Activated effector memory CD4-positive, alpha-beta T cell treated with anti-CD3 and anti-CD28 coated beads, Interleukin-2, amount 50 U/mL, for 16 hours (primary cell): ENCODE data around the gene UFD1.

Experiments used
- DNase-seq: peaks from one replicate; pipeline ENCODE4 v3.0.0-alpha.2; 2020

Gene UFD1

GRCh38 chr22:19419086-19419463, 59.9 kb downstream of the UFD1 start:
- no peak for DNase-seq

GRCh38 chr22:19412923-19413322, 66.1 kb downstream of the UFD1 start:
- DNase-seq, result no peak

- DNase-seq, result no peak
These were observed 66.5 kb downstream of the UFD1 start for GRCh38 chr22:19412478-19412877.

DNA sequence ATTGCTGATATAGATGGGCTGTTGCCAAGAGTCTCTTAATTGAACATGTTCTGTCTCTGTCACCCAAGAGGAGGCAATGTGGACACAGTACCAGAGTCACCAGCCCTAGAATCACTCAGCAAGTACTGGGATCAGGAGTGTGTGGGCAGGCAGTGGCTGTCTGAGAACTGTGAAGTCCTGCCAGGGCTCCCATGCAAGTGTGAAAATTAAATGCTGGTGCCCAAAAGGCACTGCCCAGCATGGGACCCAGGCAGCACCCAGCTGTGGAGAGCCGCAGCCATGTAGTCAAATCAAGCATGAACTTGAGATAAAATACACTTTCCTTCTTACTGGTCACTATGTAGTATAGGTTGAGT, 67.3 kb downstream of the UFD1 start:
- DNase-seq, result no peak

GRCh38 chr22:19410941-19411689, 67.9 kb downstream of the UFD1 start:
- no peak for DNase-seq

DNA sequence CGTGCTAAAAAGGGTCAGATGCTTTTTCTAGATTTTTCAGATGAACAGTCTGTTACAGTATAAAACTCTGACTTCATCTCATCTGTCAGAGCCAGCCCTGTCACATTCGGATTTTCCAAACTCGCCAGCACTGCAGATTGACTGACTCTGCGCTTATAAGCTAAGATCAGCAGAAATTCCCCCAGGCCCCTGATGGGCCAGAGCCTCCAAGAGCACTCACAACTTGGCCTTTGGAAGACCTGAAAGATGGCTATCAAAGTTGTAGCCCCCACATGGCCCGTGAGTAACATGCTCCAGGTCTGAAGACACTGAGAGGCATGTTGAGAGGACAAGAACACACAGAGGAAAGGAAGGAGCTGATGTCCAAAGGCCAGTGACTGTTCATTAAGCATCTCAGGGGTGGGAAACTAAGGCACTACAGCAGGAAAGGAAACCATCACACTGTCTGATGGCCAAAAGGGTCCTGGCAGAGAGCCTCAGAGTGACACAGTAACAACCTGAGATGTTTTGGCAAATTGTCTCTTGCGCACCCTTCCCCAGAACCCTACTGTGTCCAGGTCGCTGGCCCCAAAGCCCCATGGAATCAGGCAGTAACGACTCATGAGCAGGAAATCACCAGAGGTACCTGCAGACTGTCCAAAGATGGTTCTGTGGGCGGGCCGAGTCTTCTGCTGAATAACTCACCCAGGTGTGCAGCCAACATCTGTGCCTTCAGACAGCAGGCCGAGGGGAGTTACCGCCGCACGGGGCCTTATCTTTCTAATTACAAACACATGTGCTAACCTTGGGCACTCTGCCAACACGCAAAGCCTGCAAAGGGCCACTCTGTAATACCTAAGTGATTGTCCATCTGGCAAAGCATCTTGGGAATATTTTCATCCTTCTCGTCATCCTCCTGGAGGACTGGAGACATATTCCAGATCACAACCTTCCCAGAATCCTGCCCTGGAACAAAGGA, 71.1 kb downstream of the UFD1 start:
- DNase-seq, result no peak

DNA sequence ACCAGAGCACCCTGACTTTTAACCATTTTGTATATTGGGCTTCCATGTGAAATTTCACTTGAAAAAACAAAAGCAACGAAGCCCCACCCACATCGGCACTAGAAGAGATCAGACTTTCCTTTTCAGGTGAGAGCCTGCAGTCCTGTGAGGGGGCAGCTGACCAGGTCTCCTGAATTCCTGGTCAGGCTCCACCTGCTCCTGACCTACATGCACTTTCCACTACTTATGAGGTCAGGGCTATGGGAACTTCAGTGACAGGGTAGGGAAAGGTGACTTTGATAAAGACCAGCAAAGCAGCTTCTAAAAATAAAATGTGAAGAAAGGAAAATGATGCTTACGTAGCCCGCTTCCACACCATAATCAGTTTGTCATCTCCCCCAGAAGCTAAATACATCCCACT, 72.1 kb downstream of the UFD1 start:
- no peak for DNase-seq

GRCh38 chr22:19406281-19406811, 72.6 kb downstream of the UFD1 start:
- DNase-seq, result no peak

GRCh38 chr22:19405652-19406051, 73.3 kb downstream of the UFD1 start:
- DNase-seq, result no peak

GRCh38 chr22:19405133-19405532, 73.9 kb downstream of the UFD1 start:
- no peak for DNase-seq

DNA sequence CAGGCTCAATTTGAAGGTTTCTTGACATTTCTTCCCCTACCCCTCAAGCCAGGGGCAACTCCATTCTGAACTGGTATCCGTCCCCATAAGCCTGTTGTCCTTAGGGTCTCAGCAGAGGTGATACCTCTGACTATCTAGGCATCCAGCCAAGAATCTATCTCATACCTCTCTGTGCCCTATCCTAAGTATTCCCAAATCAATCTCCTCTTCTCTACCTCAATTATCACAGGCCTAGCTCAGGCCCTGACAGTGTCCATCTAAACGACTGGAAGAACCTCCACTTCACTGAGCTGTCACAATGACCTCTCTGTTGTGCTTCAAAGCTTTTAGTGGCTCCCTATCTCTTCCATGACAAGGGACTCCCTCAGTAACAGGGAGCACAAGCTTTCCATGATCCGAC, 74.3 kb downstream of the UFD1 start:
- DNase-seq, result no peak

DNA sequence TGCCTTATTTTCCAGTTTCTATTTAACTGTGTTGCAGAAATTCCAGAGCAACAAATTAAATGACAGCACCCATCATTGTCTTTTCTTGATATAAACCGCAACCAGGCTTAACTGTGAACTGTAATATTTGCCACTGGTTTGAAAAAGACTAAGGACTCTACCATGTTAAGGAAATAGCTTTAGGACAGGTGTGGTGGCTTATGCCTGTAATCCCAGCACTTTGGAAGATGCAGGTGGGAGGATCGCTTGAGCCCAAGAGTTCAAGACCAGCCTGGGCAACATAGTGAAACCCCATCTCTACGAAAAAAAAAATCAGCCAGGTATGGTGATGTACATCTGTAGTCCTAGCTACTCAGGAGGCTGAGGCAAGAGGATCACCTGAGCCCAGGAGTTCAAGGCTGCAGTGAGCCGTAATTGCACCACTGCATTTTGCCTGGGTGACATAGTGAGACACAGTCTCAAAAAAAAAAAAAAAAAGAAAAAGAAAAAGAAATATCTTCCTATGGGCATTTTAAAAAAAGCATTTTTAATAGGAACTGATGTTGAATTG, 76.3 kb downstream of the UFD1 start:
- DNase-seq, result no peak

GRCh38 chr22:19401483-19401882, 77.5 kb downstream of the UFD1 start:
- DNase-seq, result no peak

- DNase-seq, result no peak
These were observed 78.1 kb downstream of the UFD1 start for GRCh38 chr22:19400881-19401280.
